ENCODE data around the gene FLII. TPM values are rescaled to one million over a fixed set of nuclear protein-coding genes. Genes with fewer than 3 reads are reported as not detected.
A peak's percentile ranks its signal among the peaks of the same experiment; 100 is the strongest.

FLII gene
- total RNA-seq, 1 experiment from 2014 or later: 430 TPM

DNA sequence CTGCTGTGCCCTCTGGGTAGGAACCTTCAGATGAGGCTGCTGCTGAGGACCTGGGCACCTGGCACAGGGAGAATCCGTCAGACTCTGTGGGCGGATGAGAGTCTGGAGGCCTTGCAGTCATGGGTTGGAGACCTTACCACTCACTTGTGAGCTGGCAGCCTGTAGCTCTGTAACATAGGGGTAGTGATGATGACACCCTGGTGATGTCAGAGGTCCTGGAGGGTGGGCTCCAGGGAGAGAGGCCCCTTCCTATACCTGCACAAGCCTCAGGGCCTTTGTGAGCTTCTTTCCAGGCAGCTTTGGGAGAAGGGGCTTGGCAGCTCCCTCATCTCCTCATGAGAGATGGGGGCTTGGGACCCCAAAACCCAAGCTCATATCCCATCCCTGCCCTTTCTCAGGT, 3.6 kb upstream of the FLII start:
- Histone ChIP-seq H2AFZ (no peak overlapping the region), H3F3A (ENCODE audit: insufficient read depth, low read depth) (peaks cover 43% of the 10 kb centered on the region), H3K4me1 (replicated peaks; ENCODE audit: insufficient read depth) (peaks cover 28% of the 10 kb centered on the region), H3K9me3 (ENCODE audit: insufficient read depth, low read depth) (no peaks in the 10 kb centered on the region), H3K27ac (peak overlapping the region; percentile 96), H3K4me2 (peak overlapping the region; percentile 98), H3K79me2 (ENCODE audit: low read depth) (peaks cover 35% of the 10 kb centered on the region), H3K36me3 (ENCODE audit: low read depth) (no peaks in the 10 kb centered on the region), H3K27me3 (ENCODE audit: insufficient read depth, low read depth) (no peaks in the 10 kb centered on the region), H4K20me1 (ENCODE audit: insufficient read depth) (peaks cover 15% of the 10 kb centered on the region), H3K4me3 (peak overlapping the region; percentile 84), H3K9me2 (ENCODE audit: insufficient read depth) (no peaks in the 10 kb centered on the region)
- CTCF ChIA-PET: no interaction called here
- intact Hi-C loops (cut with micrococcal nuclease; ENCODE audit: unreplicated experiment): no loop called here
- no TSS peak for BruUV-seq (replicated peaks)
- no peak for TF ChIP-seq EZH2 (IDR thresholded peaks at IDR 0.05; ENCODE audit: low read depth)
- TF ChIP-seq, protein P1, sequence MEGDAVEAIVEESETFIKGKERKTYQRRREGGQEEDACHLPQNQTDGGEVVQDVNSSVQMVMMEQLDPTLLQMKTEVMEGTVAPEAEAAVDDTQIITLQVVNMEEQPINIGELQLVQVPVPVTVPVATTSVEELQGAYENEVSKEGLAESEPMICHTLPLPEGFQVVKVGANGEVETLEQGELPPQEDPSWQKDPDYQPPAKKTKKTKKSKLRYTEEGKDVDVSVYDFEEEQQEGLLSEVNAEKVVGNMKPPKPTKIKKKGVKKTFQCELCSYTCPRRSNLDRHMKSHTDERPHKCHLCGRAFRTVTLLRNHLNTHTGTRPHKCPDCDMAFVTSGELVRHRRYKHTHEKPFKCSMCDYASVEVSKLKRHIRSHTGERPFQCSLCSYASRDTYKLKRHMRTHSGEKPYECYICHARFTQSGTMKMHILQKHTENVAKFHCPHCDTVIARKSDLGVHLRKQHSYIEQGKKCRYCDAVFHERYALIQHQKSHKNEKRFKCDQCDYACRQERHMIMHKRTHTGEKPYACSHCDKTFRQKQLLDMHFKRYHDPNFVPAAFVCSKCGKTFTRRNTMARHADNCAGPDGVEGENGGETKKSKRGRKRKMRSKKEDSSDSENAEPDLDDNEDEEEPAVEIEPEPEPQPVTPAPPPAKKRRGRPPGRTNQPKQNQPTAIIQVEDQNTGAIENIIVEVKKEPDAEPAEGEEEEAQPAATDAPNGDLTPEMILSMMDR (conservative IDR thresholded peaks at IDR 0.05): no peak
- POLR2A ChIA-PET (ENCODE audit: unreplicated experiment): interaction anchor here (0.7 kb wide), 1 partner anchor 14 kb away, joined by 3 read pairs; no protein-coding TSS in a partner anchor
- DNase-seq: no peak

GRCh38 chr17:18261659-18262058, 3.1 kb upstream of the FLII start:
- no TSS peak for BruUV-seq (replicated peaks)

DNA sequence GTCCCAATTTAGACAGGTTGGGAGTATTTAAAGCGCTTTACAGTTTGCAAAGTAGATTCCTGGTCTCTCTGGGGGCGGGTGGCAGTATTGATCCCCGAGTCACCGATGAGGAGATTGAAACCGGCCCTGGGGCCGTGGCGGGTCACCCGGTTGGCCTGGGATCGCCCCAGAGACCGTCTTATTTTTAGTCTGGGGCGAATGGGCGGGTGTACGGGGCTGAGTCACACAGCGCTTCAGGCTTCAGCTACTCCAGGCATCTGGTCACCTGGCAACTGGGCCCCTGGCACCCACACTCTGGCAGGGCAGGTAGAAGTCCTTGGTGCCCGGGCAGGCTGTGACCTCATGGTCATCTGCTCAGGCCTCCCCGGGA, 2.6 kb upstream of the FLII start:
- CTCF ChIA-PET: no interaction called here
- peaks cover 45% of the 10 kb centered on the region for H3K79me2 ChIP-seq (ENCODE audit: low read depth)
- H3K9me3 ChIP-seq (ENCODE audit: insufficient read depth, low read depth): no peaks in the 10 kb centered on the region
- peak overlapping the region; percentile 74 for H2AFZ ChIP-seq
- DNase-seq: peak; percentile 93 to 94
- no peaks in the 10 kb centered on the region for H3K27me3 ChIP-seq (ENCODE audit: insufficient read depth, low read depth)
- peaks cover 51% of the 10 kb centered on the region for H3F3A ChIP-seq (ENCODE audit: insufficient read depth, low read depth)
- TF ChIP-seq, protein P1 (conservative IDR thresholded peaks at IDR 0.05): no peak
- no peak for TF ChIP-seq EZH2 (IDR thresholded peaks at IDR 0.05; ENCODE audit: low read depth)
- BruUV-seq (replicated peaks): TSS peak; percentile 27
- intact Hi-C loops (cut with micrococcal nuclease; ENCODE audit: unreplicated experiment): no loop called here
- 0 out of 2 replicates have a peak, but pooled peaks cover 3% of the 10 kb centered on the region for H3K36me3 ChIP-seq (ENCODE audit: low read depth)
- H3K4me2 ChIP-seq: peak overlapping the region; percentile 98
- H4K20me1 ChIP-seq (ENCODE audit: insufficient read depth): peaks cover 21% of the 10 kb centered on the region
- no peaks in the 10 kb centered on the region for H3K9me2 ChIP-seq (ENCODE audit: insufficient read depth)
- POLR2A ChIA-PET (ENCODE audit: unreplicated experiment): interaction anchor here (0.6 to 1.0 kb wide), 4 partner anchors 20 to 423 kb away, joined by 3 to 14 read pairs (median 6); no protein-coding TSS in a partner anchor
- H3K4me1 ChIP-seq (replicated peaks; ENCODE audit: insufficient read depth): peaks cover 37% of the 10 kb centered on the region
- peak overlapping the region; percentile 84 for H3K4me3 ChIP-seq
- peak overlapping the region; percentile 96 for H3K27ac ChIP-seq

More at GRCh38 chr17:18261659-18262058, 3.1 kb upstream of the FLII start:
- Histone ChIP-seq H3K9me3 (ENCODE audit: insufficient read depth, low read depth) (no peaks in the 10 kb centered on the region), H4K20me1 (ENCODE audit: insufficient read depth) (peaks cover 20% of the 10 kb centered on the region), H3K36me3 (ENCODE audit: low read depth) (no peaks in the 10 kb centered on the region), H3K27me3 (ENCODE audit: insufficient read depth, low read depth) (no peaks in the 10 kb centered on the region), H2AFZ (no peak overlapping the region), H3K79me2 (ENCODE audit: low read depth) (peaks cover 40% of the 10 kb centered on the region), H3K4me3 (peak overlapping the region; percentile 84), H3K4me2 (peak overlapping the region; percentile 98), H3K4me1 (replicated peaks; ENCODE audit: insufficient read depth) (peaks cover 32% of the 10 kb centered on the region), H3F3A (ENCODE audit: insufficient read depth, low read depth) (peaks cover 48% of the 10 kb centered on the region), H3K9me2 (ENCODE audit: insufficient read depth) (no peaks in the 10 kb centered on the region), H3K27ac (peak overlapping the region; percentile 96)
- ChIA-PET CTCF (no interaction called here), POLR2A (ENCODE audit: unreplicated experiment) (interaction anchor here (0.6 to 1.0 kb wide), 3 partner anchors 14 to 423 kb away, joined by 3 to 9 read pairs (median 4); no protein-coding TSS in a partner anchor)
- TF ChIP-seq, protein P1 (conservative IDR thresholded peaks at IDR 0.05): no peak
- TF ChIP-seq EZH2 (IDR thresholded peaks at IDR 0.05; ENCODE audit: low read depth): no peak
- intact Hi-C loops (cut with micrococcal nuclease; ENCODE audit: unreplicated experiment): no loop called here
- DNase-seq: no peak
